Fibroblast of peridontal ligament (primary cell): ENCODE measurements around the gene OR4F15.

ENCODE experiments used
- DNase-seq: peaks from one replicate; pipeline ENCODE4 v3.0.0-alpha.2; 2010; ENCODE audit errors: extremely low read depth

OR4F15 gene

GRCh38 chr15:101804375-101804774, 7.6 kb upstream of the OR4F15 start:
- DNase-seq, result no peak

GRCh38 chr15:101804941-101805340, 7.1 kb upstream of the OR4F15 start:
- DNase-seq, result no peak

- DNase-seq, result no peak
Measured at GRCh38 chr15:101805605-101806345, 6.2 kb upstream of the OR4F15 start.

GRCh38 chr15:101807345-101807945, 4.6 kb upstream of the OR4F15 start:
- DNase-seq, result peak; percentile 82

- DNase-seq, result peak; percentile 71
Measured at GRCh38 chr15:101808201-101808600, 3.8 kb upstream of the OR4F15 start.

GRCh38 chr15:101810456-101810855, 1.5 kb upstream of the OR4F15 start:
- no peak for DNase-seq

GRCh38 chr15:101810876-101811275, 1.1 kb upstream of the OR4F15 start:
- peak; percentile 55 for DNase-seq

GRCh38 chr15:101813803-101814534, 2.0 kb downstream of the OR4F15 start:
- peak; percentile 92 for DNase-seq

- DNase-seq, result no peak
Measured at GRCh38 chr15:101820781-101821180, 8.8 kb downstream of the OR4F15 start.

GRCh38 chr15:101827257-101827656, 15.3 kb downstream of the OR4F15 start:
- DNase-seq, result peak; percentile 98

GRCh38 chr15:101828774-101829173, 16.8 kb downstream of the OR4F15 start:
- no peak for DNase-seq

- no peak for DNase-seq
Measured at GRCh38 chr15:101841656-101842055, 29.7 kb downstream of the OR4F15 start.

GRCh38 chr15:101844916-101845315, 32.9 kb downstream of the OR4F15 start:
- no peak for DNase-seq

GRCh38 chr15:101852356-101852755, 40.4 kb downstream of the OR4F15 start:
- DNase-seq, result peak; percentile 82
